SK-N-SH (cell line): ENCODE measurements around the gene ARHGEF3. TPM values are rescaled to one million over a fixed set of nuclear protein-coding genes. Genes with fewer than 3 reads are reported as not detected.
A peak's percentile ranks its signal among the peaks of the same experiment; 100 is the strongest.

Experiments
- CTCF ChIA-PET: fragments of 300-600, 350-600 bp; formaldehyde crosslinking; extraction: SDS; loops from one replicate; lab custom pipeline; 2021; lab: Yijun Ruan, JAX
- POLR2A ChIA-PET: fragments of 350-600 bp; sonication (Branson Sonifier 250); formaldehyde crosslinking; extraction: SDS; loops from one replicate; lab custom pipeline; 2020; ENCODE audit warnings: antibody characterized with exemption, inconsistent platforms; lab: Yijun Ruan, JAX
- DNase-seq: peaks from one replicate; pipeline ENCODE4 v3.0.0; 2012
- H2AFZ ChIP-seq: fragments of 200-600 bp; sonication (generic); 2 replicates; pipeline ENCODE4 v1.8.1; 2016; ENCODE audit warnings: antibody characterized with exemption, mild to moderate bottlenecking, low read depth
- H3F3A ChIP-seq: fragments of 200-600 bp; sonication (generic); replicated peaks from 2 replicates; pipeline ENCODE3; 2016; ENCODE audit warnings: antibody characterized with exemption, mild to moderate bottlenecking; ENCODE audit not compliant: insufficient read depth
- H3K27ac ChIP-seq, 2 experiments: fragments of 200-500 bp in 1 of 2; fragments of 200-600 bp in 1 of 2; sonication (Bioruptor generic) in 1 of 2; sonication (generic), shearing (Covaris generic) in 1 of 2; 2 replicates each; pipeline versions ENCODE4 v1.5.1 to v1.6.1; 2014 to 2016; ENCODE audit warnings: low read depth in 2 of 2, inconsistent platforms in 1 of 2, low read length in 1 of 2, mild to moderate bottlenecking in 1 of 2, mixed read lengths in 1 of 2
- H3K27me3 ChIP-seq: fragments of 200-600 bp; sonication (generic), shearing (Covaris generic); 2 replicates; pipeline ENCODE4 v1.6.1; 2016; ENCODE audit warnings: mixed run types; ENCODE audit not compliant: insufficient read depth
- H3K36me3 ChIP-seq, 2 experiments: fragments of 200-500 bp in 1 of 2; fragments of 200-600 bp in 1 of 2; sonication (Bioruptor generic) in 1 of 2; sonication (generic) in 1 of 2; replicated peaks in 1 of 2; 2 replicates each; pipeline versions ENCODE3 to v1.5.1; 2014 to 2016; ENCODE audit warnings: low read length in 1 of 2, mild to moderate bottlenecking in 1 of 2; ENCODE audit not compliant: insufficient read depth in 2 of 2, control insufficient read depth in 1 of 2
- H3K4me1 ChIP-seq, 2 experiments: fragments of 200-500 bp in 1 of 2; fragments of 200-600 bp in 1 of 2; sonication (Bioruptor generic) in 1 of 2; sonication (generic), shearing (Covaris generic) in 1 of 2; 2 replicates each; pipeline versions ENCODE4 v1.5.1 to v1.6.1; 2014 to 2016; ENCODE audit warnings: low read depth in 1 of 2, low read length in 1 of 2, mixed run types in 1 of 2; ENCODE audit not compliant: insufficient read depth in 2 of 2, control insufficient read depth in 1 of 2
- H3K4me2 ChIP-seq: fragments of 200-600 bp; sonication (generic), shearing (Covaris generic); 2 replicates; pipeline ENCODE4 v1.6.1; 2017; ENCODE audit warnings: mixed run types
- H3K4me3 ChIP-seq, 2 experiments: fragments of 200-500 bp in 1 of 2; fragments of 200-600 bp in 1 of 2; sonication (Bioruptor generic) in 1 of 2; sonication (generic), shearing (Covaris generic) in 1 of 2; 2 replicates each; pipeline versions ENCODE4 v1.5.1 to v1.8.1; 2014 to 2016; ENCODE audit warnings: low read depth in 2 of 2, inconsistent platforms in 1 of 2, low read length in 1 of 2, mild to moderate bottlenecking in 1 of 2, mixed read lengths in 1 of 2, moderate library complexity in 1 of 2
- H3K79me2 ChIP-seq: fragments of 200-600 bp; sonication (generic); 2 replicates; pipeline ENCODE4 v1.8.1; 2017; ENCODE audit warnings: mild to moderate bottlenecking; ENCODE audit not compliant: insufficient read depth
- H3K9ac ChIP-seq: fragments of 200-600 bp; sonication (generic); 2 replicates; pipeline ENCODE4 v1.6.1; 2017; ENCODE audit warnings: mixed run types
- H3K9me2 ChIP-seq: fragments of 200-600 bp; sonication (generic); 2 replicates; pipeline ENCODE4 v1.6.1; 2017; ENCODE audit warnings: mixed run types
- H3K9me3 ChIP-seq: fragments of 200-600 bp; sonication (generic); 2 replicates; pipeline ENCODE4 v1.6.1; 2017; ENCODE audit warnings: mixed run types, mild to moderate bottlenecking, moderate library complexity
- H4K20me1 ChIP-seq: fragments of 200-600 bp; sonication (generic); 2 replicates; pipeline ENCODE4 v1.6.1; 2017; ENCODE audit warnings: mild to moderate bottlenecking, mixed run types; ENCODE audit not compliant: insufficient read depth
- CHD2 ChIP-seq: fragments of 150-350 bp; IDR thresholded peaks from 2 replicates; pipeline ENCODE4 v1.6.1; 2018; ENCODE audit warnings: low read length; ENCODE audit not compliant: partially characterized antibody
- FOXJ3 ChIP-seq: sonication (generic); formaldehyde crosslinking; IDR thresholded peaks from 2 replicates; pipeline ENCODE4 v1.5.1; 2020; ENCODE audit warnings: mild to moderate bottlenecking, missing genetic modification reagents
- GABPA ChIP-seq: IDR thresholded peaks from 2 replicates; pipeline ENCODE4 v1.4.0; 2012; ENCODE audit warnings: low read depth, mild to moderate bottlenecking
- IRF3 ChIP-seq: fragments of 150-350 bp; IDR thresholded peaks from 2 replicates; pipeline ENCODE4 v1.6.1; 2016; ENCODE audit warnings: mild to moderate bottlenecking, low read depth, low read length
- JUND ChIP-seq: IDR thresholded peaks from 2 replicates; pipeline ENCODE4 v1.4.0; 2012
- MEF2A ChIP-seq: IDR thresholded peaks from 2 replicates; pipeline ENCODE4 v1.4.0; 2012; ENCODE audit warnings: low read depth, borderline replicate concordance
- REST ChIP-seq: IDR thresholded peaks from 2 replicates; pipeline ENCODE4 v1.6.1; 2012; ENCODE audit warnings: mild to moderate bottlenecking, low read depth, low read length, moderate library complexity
- RFX5 ChIP-seq: IDR thresholded peaks from 2 replicates; pipeline ENCODE4 v1.6.1; 2012; ENCODE audit warnings: mild to moderate bottlenecking, improper control_type of control experiment, low read length
- RXRA ChIP-seq: IDR thresholded peaks from 2 replicates; pipeline ENCODE4 v1.4.0; 2012; ENCODE audit warnings: low read depth, mild to moderate bottlenecking, borderline replicate concordance
- SMC3 ChIP-seq: IDR thresholded peaks from 2 replicates; pipeline ENCODE4 v1.6.1; 2012; ENCODE audit warnings: low read depth, low read length, improper control_type of control experiment
- TCF12 ChIP-seq: IDR thresholded peaks from 2 replicates; pipeline ENCODE4 v1.4.0; 2012
- ZBTB33 ChIP-seq: IDR thresholded peaks from 2 replicates; pipeline ENCODE4 v1.4.0; 2012; ENCODE audit warnings: low read depth, borderline replicate concordance
- WGBS: methylation state at CpG from one replicate; pipeline ENCODE4 v1.1.6; 2017; ENCODE audit warnings: low lambda C conversion rate; 5-methylcytosine and 5-hydroxymethylcytosine counted together
- polyA plus RNA-seq, 3 experiments: library from polyadenylated mRNA; depleted of rRNA; stranded (reverse); fragments of >200 nt; gene quantifications; 2 replicates each; pipeline ENCODE4 v1.2.3, GENCODE V29; 2012

Gene ARHGEF3
- polyA plus RNA-seq, 1 of the 3 experiments (the other 2 are of a cell fraction): 5.9 TPM

GRCh38 chr3:56682462-56683121, 119.2 kb downstream of the ARHGEF3 start (continued):
- no peak for TF ChIP-seq REST
- no peak for TF ChIP-seq ZBTB33
- TF ChIP-seq CHD2: no peak
- TF ChIP-seq TCF12: no peak; the same call in 1 of the 2 replicates
- TF ChIP-seq JUND: no peak
- TF ChIP-seq RFX5: no peak
- no peak for TF ChIP-seq IRF3
- no peak for TF ChIP-seq SMC3
- TF ChIP-seq RXRA: no peak
- TF ChIP-seq, all 33 proteins: peak for 9

- DNase-seq: no peak
- WGBS: under 1% methylated on average over 7 of the region's 10 CpGs
- H3K9me2 ChIP-seq: no peaks in the 10 kb centered on the region
- peak overlapping the region; percentile 97 to 99 for H3K27ac ChIP-seq
- H3K9me3 ChIP-seq: no peaks in the 10 kb centered on the region
- ChIA-PET CTCF (interaction anchor here (0.7 kb wide), 2 partner anchors 168 to 307 kb away, joined by 3 read pairs; no protein-coding TSS in a partner anchor), POLR2A (interaction anchor here (0.7 to 1.1 kb wide), 4 partner anchors 58 to 295 kb away, joined by 3 read pairs; partner anchors contain the start of gene CCDC66)
- H3K79me2 ChIP-seq: peaks cover 54% of the 10 kb centered on the region
- no peaks in the 10 kb centered on the region for H3K27me3 ChIP-seq
- peaks cover 0 to 15% of the 10 kb centered on the region in 2 experiments; a peak in 1 of 4 replicates for H3K4me1 ChIP-seq
- H3K9ac ChIP-seq: peak overlapping the region; percentile 97
- peaks cover 26% of the 10 kb centered on the region; the same call in 1 of the 2 replicates for H4K20me1 ChIP-seq
- peak overlapping the region; percentile 87 for H3K4me2 ChIP-seq
- TF ChIP-seq GABPA: 0 out of 2 replicates have a peak, but pooled peaks have one; percentile 7
- TF ChIP-seq MEF2A: no peak
- peak; percentile 33; the same call in 1 of the 2 replicates for TF ChIP-seq FOXJ3 (CRISPR knock-in tag)
- H3F3A ChIP-seq: no peaks in the 10 kb centered on the region
- H2AFZ ChIP-seq: peak overlapping the region; percentile 52; the same call in 1 of the 2 replicates
- H3K4me3 ChIP-seq: peak overlapping the region; percentile 84 to 88
- peaks cover 14 to 21% of the 10 kb centered on the region in 2 experiments for H3K36me3 ChIP-seq
These were observed 119.7 kb downstream of the ARHGEF3 start for GRCh38 chr3:56681984-56682461.
